ENCODE data around the gene LRMDA.

DNA sequence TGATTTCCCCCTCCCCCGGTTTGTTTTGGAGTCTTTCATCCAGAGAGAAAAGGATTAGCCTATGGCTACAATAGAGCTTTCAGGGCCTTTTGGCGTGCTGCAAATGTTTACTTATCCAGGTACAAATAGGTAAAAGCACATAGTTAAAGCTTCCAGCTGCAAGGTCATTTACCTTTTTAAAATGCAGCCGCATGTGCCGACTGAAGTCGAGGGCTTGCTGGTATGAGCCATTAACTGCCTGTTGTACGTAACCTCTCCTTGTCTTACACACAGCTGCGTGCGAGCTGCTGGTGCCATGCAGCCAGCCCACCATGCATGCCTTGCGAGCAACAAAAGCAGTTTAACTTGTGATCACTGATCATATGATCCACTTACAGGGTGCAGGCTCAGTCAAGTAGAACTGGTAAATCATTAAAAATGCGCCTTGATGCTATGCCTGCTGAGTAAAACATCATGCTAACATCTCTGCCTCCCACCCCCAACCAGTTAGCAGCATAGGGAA lies 866.4 kb downstream of the LRMDA start:
- TF ChIP-seq EZH2phosphoT487 (IDR thresholded peaks at IDR 0.05; ENCODE audit: low read depth) = no peak
- TF ChIP-seq, protein P1, sequence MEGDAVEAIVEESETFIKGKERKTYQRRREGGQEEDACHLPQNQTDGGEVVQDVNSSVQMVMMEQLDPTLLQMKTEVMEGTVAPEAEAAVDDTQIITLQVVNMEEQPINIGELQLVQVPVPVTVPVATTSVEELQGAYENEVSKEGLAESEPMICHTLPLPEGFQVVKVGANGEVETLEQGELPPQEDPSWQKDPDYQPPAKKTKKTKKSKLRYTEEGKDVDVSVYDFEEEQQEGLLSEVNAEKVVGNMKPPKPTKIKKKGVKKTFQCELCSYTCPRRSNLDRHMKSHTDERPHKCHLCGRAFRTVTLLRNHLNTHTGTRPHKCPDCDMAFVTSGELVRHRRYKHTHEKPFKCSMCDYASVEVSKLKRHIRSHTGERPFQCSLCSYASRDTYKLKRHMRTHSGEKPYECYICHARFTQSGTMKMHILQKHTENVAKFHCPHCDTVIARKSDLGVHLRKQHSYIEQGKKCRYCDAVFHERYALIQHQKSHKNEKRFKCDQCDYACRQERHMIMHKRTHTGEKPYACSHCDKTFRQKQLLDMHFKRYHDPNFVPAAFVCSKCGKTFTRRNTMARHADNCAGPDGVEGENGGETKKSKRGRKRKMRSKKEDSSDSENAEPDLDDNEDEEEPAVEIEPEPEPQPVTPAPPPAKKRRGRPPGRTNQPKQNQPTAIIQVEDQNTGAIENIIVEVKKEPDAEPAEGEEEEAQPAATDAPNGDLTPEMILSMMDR (IDR thresholded peaks at IDR 0.05; ENCODE audit: low read depth, low read length) = no peak

Measured in OCI-LY3 (cell line).